HUES6 (cell line): ENCODE results near the gene PRUNE2.

Source experiments
- H3K27ac ChIP-seq: 2 replicates; pipeline ENCODE4 v1.7.0; 2013; ENCODE audit warnings: low read depth, mild to moderate bottlenecking, low read length, inconsistent platforms
- H3K27me3 ChIP-seq: 2 replicates; pipeline ENCODE4 v1.6.1; 2013; ENCODE audit warnings: low read length; ENCODE audit not compliant: control insufficient read depth, insufficient read depth
- H3K36me3 ChIP-seq: 2 replicates; pipeline ENCODE4 v1.6.1; 2013; ENCODE audit warnings: low read length; ENCODE audit not compliant: control insufficient read depth, insufficient read depth
- H3K4me1 ChIP-seq: 2 replicates; pipeline ENCODE4 v1.6.1; 2013; ENCODE audit warnings: low read length; ENCODE audit not compliant: control insufficient read depth, insufficient read depth
- H3K4me3 ChIP-seq: 2 replicates; pipeline ENCODE4 v1.5.1; 2013; ENCODE audit warnings: low read depth, low read length
- H3K9ac ChIP-seq: one replicate; pipeline ENCODE4 v1.6.1; 2013; ENCODE audit warnings: mild to moderate bottlenecking, low read length
- H3K9me3 ChIP-seq: 2 replicates; pipeline ENCODE4 v1.6.1; 2013; ENCODE audit warnings: low read depth, low read length; ENCODE audit not compliant: control insufficient read depth, insufficient read depth

Gene PRUNE2

DNA sequence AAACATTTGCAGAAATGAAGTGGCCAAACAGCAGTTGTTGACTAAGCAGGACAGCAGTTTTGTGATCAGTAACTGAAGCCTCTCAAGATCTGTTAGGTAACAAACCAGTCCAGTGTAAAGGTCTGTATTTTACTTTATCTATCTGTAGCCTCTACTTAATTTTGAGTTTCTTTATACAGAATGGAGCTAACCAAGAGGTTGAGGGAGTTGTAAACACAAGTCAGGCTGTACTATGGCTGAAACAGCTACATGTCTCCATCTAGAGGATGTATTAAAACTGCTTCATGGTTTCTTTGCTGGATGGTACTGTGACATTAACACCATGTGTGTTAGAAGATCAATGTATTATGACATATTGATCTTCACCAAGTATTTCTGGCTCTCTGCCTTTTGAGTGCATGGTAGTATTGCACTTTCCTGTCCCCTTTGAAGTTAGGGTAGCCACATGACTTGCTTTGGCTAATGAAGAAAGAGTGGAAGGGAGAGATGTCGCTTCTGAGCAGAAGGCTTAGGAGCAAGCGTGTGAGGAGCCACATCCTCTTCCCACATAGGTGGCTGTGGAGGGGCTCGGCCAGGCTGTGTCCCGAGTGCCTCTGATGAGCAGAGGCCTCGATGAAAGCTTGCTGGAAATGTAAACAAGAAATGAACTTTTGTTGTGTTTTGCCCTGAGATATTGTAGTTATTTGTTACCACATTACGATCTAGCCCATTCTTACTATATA lies 247.2 kb downstream of the PRUNE2 start:
- H3K9ac ChIP-seq = no peak overlapping the region
- H3K4me3 ChIP-seq = no peak overlapping the region
- no peak overlapping the region for H3K27ac ChIP-seq
- 0 out of 2 replicates have a peak, but pooled peaks cover 2% of the 10 kb centered on the region for H3K9me3 ChIP-seq
- H3K36me3 ChIP-seq = no peaks in the 10 kb centered on the region
- no peaks in the 10 kb centered on the region for H3K27me3 ChIP-seq
- peaks cover 12% of the 10 kb centered on the region for H3K4me1 ChIP-seq

- no peak overlapping the region for H3K9ac ChIP-seq
- H3K27ac ChIP-seq = no peak overlapping the region
Measured at GRCh38 chr9:76657265-76657664, 248.6 kb downstream of the PRUNE2 start.

GRCh38 chr9:76655971-76656370 lies 249.9 kb downstream of the PRUNE2 start:
- Histone ChIP-seq H3K9ac (no peak overlapping the region), H3K27ac (no peak overlapping the region), H3K36me3 (no peaks in the 10 kb centered on the region), H3K4me3 (no peak overlapping the region), H3K4me1 (peaks cover 25% of the 10 kb centered on the region), H3K27me3 (no peaks in the 10 kb centered on the region), H3K9me3 (no peaks in the 10 kb centered on the region)

More at GRCh38 chr9:76657265-76657664, 248.6 kb downstream of the PRUNE2 start:
- Histone ChIP-seq H3K4me3 (no peak overlapping the region), H3K9me3 (0 out of 2 replicates have a peak, but pooled peaks cover 2% of the 10 kb centered on the region), H3K4me1 (peaks cover 12% of the 10 kb centered on the region; the same call in 1 of the 2 replicates), H3K27me3 (no peaks in the 10 kb centered on the region), H3K36me3 (no peaks in the 10 kb centered on the region)

DNA sequence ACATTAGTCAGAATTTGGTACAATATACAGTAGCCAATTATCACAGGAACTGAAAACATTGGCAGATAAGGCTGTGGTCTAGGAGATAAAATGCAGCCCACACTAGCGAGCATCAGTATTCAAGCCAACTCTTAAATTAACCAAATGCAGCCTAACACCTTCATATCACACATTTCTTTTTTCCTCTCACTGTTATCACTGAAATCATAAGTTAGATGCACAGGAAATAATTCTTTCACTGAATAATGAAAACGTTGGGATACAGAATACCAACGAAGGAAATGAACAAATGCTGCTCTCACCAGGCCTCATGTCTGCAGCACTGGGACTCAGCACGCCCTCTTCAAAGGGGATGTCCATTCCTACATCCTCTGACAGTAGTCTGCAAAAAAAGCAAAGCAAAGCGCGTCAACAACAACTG lies 250.8 kb downstream of the PRUNE2 start:
- Histone ChIP-seq H3K9me3 (no peaks in the 10 kb centered on the region), H3K4me3 (no peak overlapping the region), H3K27me3 (no peaks in the 10 kb centered on the region), H3K36me3 (no peaks in the 10 kb centered on the region), H3K9ac (no peak overlapping the region), H3K27ac (no peak overlapping the region), H3K4me1 (peaks cover 33% of the 10 kb centered on the region)

GRCh38 chr9:76654575-76654974 lies 251.3 kb downstream of the PRUNE2 start:
- no peaks in the 10 kb centered on the region for H3K36me3 ChIP-seq
- no peaks in the 10 kb centered on the region for H3K9me3 ChIP-seq
- H3K27ac ChIP-seq = no peak overlapping the region
- H3K4me3 ChIP-seq = no peak overlapping the region
- H3K4me1 ChIP-seq = peaks cover 33% of the 10 kb centered on the region
- no peaks in the 10 kb centered on the region for H3K27me3 ChIP-seq
- H3K9ac ChIP-seq = no peak overlapping the region

DNA sequence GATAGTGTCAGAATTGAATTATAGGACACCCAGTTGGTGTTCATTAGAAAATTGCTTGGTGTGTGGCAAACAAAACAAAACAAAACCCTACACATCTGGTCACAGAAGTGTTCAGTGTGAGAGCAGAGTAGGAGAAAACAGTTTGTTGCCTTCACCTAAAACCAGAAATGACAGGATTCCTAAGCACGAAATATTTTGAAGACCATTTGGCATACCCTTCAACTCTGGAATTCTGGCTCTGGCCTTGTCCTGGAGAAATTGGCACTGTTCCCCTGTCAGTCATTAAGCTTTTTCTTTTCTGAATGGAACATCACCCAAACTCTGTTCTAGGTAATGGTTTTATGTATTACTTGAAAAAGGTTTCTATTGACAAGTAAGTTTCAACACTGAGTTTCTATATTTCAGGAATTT lies 251.9 kb downstream of the PRUNE2 start:
- H3K4me3 ChIP-seq = no peak overlapping the region
- no peaks in the 10 kb centered on the region for H3K36me3 ChIP-seq
- H3K9me3 ChIP-seq = no peaks in the 10 kb centered on the region
- no peak overlapping the region for H3K9ac ChIP-seq
- no peak overlapping the region for H3K27ac ChIP-seq
- H3K27me3 ChIP-seq = no peaks in the 10 kb centered on the region
- H3K4me1 ChIP-seq = peaks cover 33% of the 10 kb centered on the region

DNA sequence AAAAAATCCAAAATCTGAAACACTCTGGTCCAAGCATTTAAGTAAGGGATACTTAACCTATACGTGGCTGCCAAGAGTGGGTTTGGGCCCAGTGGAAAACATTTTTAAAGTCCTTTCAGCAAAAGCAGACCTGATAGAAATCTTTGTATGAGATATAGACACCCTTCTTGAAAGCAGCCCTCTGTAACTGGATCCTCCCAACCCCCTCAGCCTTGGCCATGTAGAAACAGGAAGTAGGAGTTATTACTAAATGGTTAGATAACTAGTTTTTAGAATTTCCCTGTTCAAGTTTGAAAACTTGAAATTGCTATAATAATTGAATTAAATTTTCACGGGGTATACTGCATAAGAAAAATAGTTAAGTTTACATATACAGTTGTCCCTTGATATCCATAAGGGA lies 253.0 kb downstream of the PRUNE2 start:
- H3K4me1 ChIP-seq = peaks cover 30% of the 10 kb centered on the region
- H3K27me3 ChIP-seq = no peaks in the 10 kb centered on the region
- H3K9ac ChIP-seq = no peak overlapping the region
- no peaks in the 10 kb centered on the region for H3K36me3 ChIP-seq
- no peak overlapping the region for H3K27ac ChIP-seq
- H3K4me3 ChIP-seq = no peak overlapping the region
- no peaks in the 10 kb centered on the region for H3K9me3 ChIP-seq

DNA sequence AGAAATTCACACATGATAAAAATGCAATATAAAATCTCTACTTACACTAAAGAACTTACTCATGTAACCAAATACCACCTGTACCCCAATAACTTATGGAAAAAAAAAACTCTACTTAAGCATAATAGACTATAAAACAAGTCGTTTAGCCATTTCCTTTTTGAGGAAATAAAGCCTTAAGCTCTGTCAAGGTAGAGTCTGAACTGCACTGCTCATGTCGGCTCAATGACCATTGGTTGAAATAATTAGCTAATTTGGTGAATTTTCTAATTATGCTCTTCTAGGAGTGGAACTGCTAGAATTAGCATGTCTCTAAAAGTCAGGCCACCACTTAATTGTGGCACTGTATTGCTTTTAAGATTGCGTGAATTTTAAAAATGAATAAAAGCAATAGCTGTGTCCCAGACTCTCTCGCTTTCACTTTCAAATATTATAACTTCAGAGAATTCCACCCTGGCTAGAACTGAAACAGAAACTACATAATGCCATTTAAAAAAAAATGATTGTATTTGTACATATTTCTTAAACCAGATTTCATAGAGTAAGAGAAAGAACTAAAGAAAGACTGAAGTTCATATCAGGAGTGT lies 254.7 kb downstream of the PRUNE2 start:
- Histone ChIP-seq H3K27ac (peak overlapping the region; percentile 71), H3K27me3 (no peaks in the 10 kb centered on the region), H3K4me3 (no peak overlapping the region), H3K9ac (no peak overlapping the region), H3K9me3 (no peaks in the 10 kb centered on the region), H3K4me1 (peaks cover 30% of the 10 kb centered on the region), H3K36me3 (no peaks in the 10 kb centered on the region)

- H3K4me3 ChIP-seq = 0 out of 2 replicates have a peak overlapping the region, but pooled peaks have one; percentile 28
- H3K36me3 ChIP-seq = no peaks in the 10 kb centered on the region
- H3K9ac ChIP-seq = peak overlapping the region; percentile 40
- H3K27me3 ChIP-seq = no peaks in the 10 kb centered on the region
- H3K27ac ChIP-seq = peak overlapping the region; percentile 71; the same call in 1 of the 2 replicates
- no peaks in the 10 kb centered on the region for H3K9me3 ChIP-seq
- peaks cover 30% of the 10 kb centered on the region for H3K4me1 ChIP-seq
Measured at GRCh38 chr9:76650692-76651091, 255.2 kb downstream of the PRUNE2 start.

GRCh38 chr9:76649894-76650293 lies 256.0 kb downstream of the PRUNE2 start:
- peaks cover 27% of the 10 kb centered on the region for H3K4me1 ChIP-seq
- no peaks in the 10 kb centered on the region for H3K36me3 ChIP-seq
- H3K9ac ChIP-seq = no peak overlapping the region

DNA sequence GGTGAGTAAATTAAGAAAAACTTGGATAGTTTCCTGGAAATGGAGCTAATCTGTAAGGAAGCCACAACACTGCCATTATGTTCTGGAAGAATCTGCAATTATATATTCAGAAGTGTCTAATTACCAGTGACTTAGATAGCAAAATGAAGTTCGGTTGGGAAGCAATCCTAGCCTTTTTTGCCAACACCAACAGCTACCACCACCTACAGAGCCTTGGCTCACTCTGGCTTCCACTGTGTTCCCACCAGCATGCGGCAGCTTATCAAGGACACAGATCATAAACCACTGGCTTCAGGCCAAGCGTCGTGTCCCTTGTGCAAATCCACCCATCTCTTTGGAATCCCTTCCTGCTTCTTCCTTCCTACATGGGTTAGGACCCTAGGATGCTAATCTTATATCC lies 259.7 kb downstream of the PRUNE2 start:
- no peaks in the 10 kb centered on the region for H3K9me3 ChIP-seq
- H3K4me3 ChIP-seq = no peak overlapping the region
- H3K27ac ChIP-seq = no peak overlapping the region
- no peak overlapping the region for H3K9ac ChIP-seq
- peaks cover 28% of the 10 kb centered on the region for H3K4me1 ChIP-seq
- H3K27me3 ChIP-seq = no peaks in the 10 kb centered on the region
- H3K36me3 ChIP-seq = no peaks in the 10 kb centered on the region

More at GRCh38 chr9:76649894-76650293, 256.0 kb downstream of the PRUNE2 start:
- Histone ChIP-seq H3K9me3 (no peaks in the 10 kb centered on the region), H3K4me3 (no peak overlapping the region), H3K27ac (no peak overlapping the region), H3K27me3 (no peaks in the 10 kb centered on the region)
